ENCODE data around the gene GSTM4.
"Not testable (repeated sequence)": the region's sequence is repeated elsewhere in the genome, so short reads cannot be mapped to it uniquely, and the experiment has no call there.

The GSTM4 gene

GRCh38 chr1:109697066-109697465 lies 41.2 kb downstream of the GSTM4 start:
- no peak for TF ChIP-seq EZH2 (IDR thresholded peaks at IDR 0.05; ENCODE audit: borderline replicate concordance, low read length)
- no peak for TF ChIP-seq CTCF (IDR thresholded peaks at IDR 0.05; ENCODE audit: low read length)

GRCh38 chr1:109697861-109698260 lies 42.0 kb downstream of the GSTM4 start:
- not testable (repeated sequence) for H3F3A ChIP-seq (ENCODE audit: insufficient read depth, low read length); H2AFZ ChIP-seq (ENCODE audit: low read length); H3K27ac ChIP-seq (ENCODE audit: low read depth, low read length, poor library complexity, severe bottlenecking); H3K9me3 ChIP-seq (ENCODE audit: low read length); H3K9me2 ChIP-seq (ENCODE audit: low read depth, low read length); H3K79me2 ChIP-seq (ENCODE audit: insufficient read depth, low read length); H3K4me2 ChIP-seq (ENCODE audit: low read length); H3K9ac ChIP-seq (ENCODE audit: low read length); H3K27me3 ChIP-seq (ENCODE audit: insufficient read depth, low read length); H3K36me3 ChIP-seq (ENCODE audit: insufficient read depth, low read length); H3K4me3 ChIP-seq (ENCODE audit: low read depth, low read length, poor library complexity, severe bottlenecking); H3K4me1 ChIP-seq (ENCODE audit: insufficient read depth, low read length, severe bottlenecking); H4K20me1 ChIP-seq (ENCODE audit: insufficient read depth, low read length)

More at GRCh38 chr1:109697066-109697465, 41.2 kb downstream of the GSTM4 start:
- H3K4me2 ChIP-seq (ENCODE audit: low read length) = no peak overlapping the region
- H3K79me2 ChIP-seq (ENCODE audit: insufficient read depth, low read length) = no peaks in the 10 kb centered on the region
- no peaks in the 10 kb centered on the region for H3K9me2 ChIP-seq (ENCODE audit: low read depth, low read length)
- H3K9ac ChIP-seq (ENCODE audit: low read length) = no peak overlapping the region
- H4K20me1 ChIP-seq (ENCODE audit: insufficient read depth, low read length) = no peaks in the 10 kb centered on the region
- no peaks in the 10 kb centered on the region for H3K4me1 ChIP-seq (ENCODE audit: insufficient read depth, low read length, severe bottlenecking)
- H3K27me3 ChIP-seq (ENCODE audit: insufficient read depth, low read length) = no peaks in the 10 kb centered on the region
- H3K9me3 ChIP-seq (ENCODE audit: low read length) = no peaks in the 10 kb centered on the region
- no peak overlapping the region for H2AFZ ChIP-seq (ENCODE audit: low read length)
- H3K36me3 ChIP-seq (ENCODE audit: insufficient read depth, low read length) = no peaks in the 10 kb centered on the region
- H3K4me3 ChIP-seq (ENCODE audit: low read depth, low read length, poor library complexity, severe bottlenecking) = no peak overlapping the region
- H3F3A ChIP-seq (ENCODE audit: insufficient read depth, low read length) = no peaks in the 10 kb centered on the region
- H3K27ac ChIP-seq (ENCODE audit: low read depth, low read length, poor library complexity, severe bottlenecking) = no peak overlapping the region

GRCh38 chr1:109702940-109703339 lies 47.0 kb downstream of the GSTM4 start:
- H3K27me3 ChIP-seq (ENCODE audit: insufficient read depth, low read length); H3K9ac ChIP-seq (ENCODE audit: low read length); H3K79me2 ChIP-seq (ENCODE audit: insufficient read depth, low read length); H2AFZ ChIP-seq (ENCODE audit: low read length); H3K9me2 ChIP-seq (ENCODE audit: low read depth, low read length); H3F3A ChIP-seq (ENCODE audit: insufficient read depth, low read length); H4K20me1 ChIP-seq (ENCODE audit: insufficient read depth, low read length); H3K27ac ChIP-seq (ENCODE audit: low read depth, low read length, poor library complexity, severe bottlenecking); H3K9me3 ChIP-seq (ENCODE audit: low read length); H3K4me1 ChIP-seq (ENCODE audit: insufficient read depth, low read length, severe bottlenecking); H3K36me3 ChIP-seq (ENCODE audit: insufficient read depth, low read length); H3K4me2 ChIP-seq (ENCODE audit: low read length); H3K4me3 ChIP-seq (ENCODE audit: low read depth, low read length, poor library complexity, severe bottlenecking): not testable (repeated sequence)

- Histone ChIP-seq H3K27ac (ENCODE audit: low read depth, low read length, poor library complexity, severe bottlenecking) (no peak overlapping the region), H3K36me3 (ENCODE audit: insufficient read depth, low read length) (no peaks in the 10 kb centered on the region; the same call in 1 of the 2 replicates), H3K9ac (ENCODE audit: low read length) (no peak overlapping the region), H4K20me1 (ENCODE audit: insufficient read depth, low read length) (no peaks in the 10 kb centered on the region), H3K27me3 (ENCODE audit: insufficient read depth, low read length) (0 out of 2 replicates have a peak, but pooled peaks cover 5% of the 10 kb centered on the region), H3K4me2 (ENCODE audit: low read length) (no peak overlapping the region), H3K79me2 (ENCODE audit: insufficient read depth, low read length) (no peaks in the 10 kb centered on the region), H3K9me2 (ENCODE audit: low read depth, low read length) (no peaks in the 10 kb centered on the region), H3K9me3 (ENCODE audit: low read length) (no peaks in the 10 kb centered on the region), H2AFZ (ENCODE audit: low read length) (no peak overlapping the region), H3K4me1 (ENCODE audit: insufficient read depth, low read length, severe bottlenecking) (no peaks in the 10 kb centered on the region), H3K4me3 (ENCODE audit: low read depth, low read length, poor library complexity, severe bottlenecking) (no peak overlapping the region), H3F3A (ENCODE audit: insufficient read depth, low read length) (no peaks in the 10 kb centered on the region)
- TF ChIP-seq EZH2 (IDR thresholded peaks at IDR 0.05; ENCODE audit: borderline replicate concordance, low read length) = no peak
- TF ChIP-seq CTCF (IDR thresholded peaks at IDR 0.05; ENCODE audit: low read length) = peak; percentile 28; the same call in 1 of the 2 replicates
Measured at GRCh38 chr1:109704173-109704572, 48.3 kb downstream of the GSTM4 start.
